ENCODE measurements around the gene ATP1A2. TPM values are rescaled to one million over a fixed set of nuclear protein-coding genes. Genes with fewer than 3 reads are reported as not detected.

ATP1A2 gene
- polyA plus RNA-seq, 1 donor from 2014 or later = not detected

GRCh38 chr1:160131803-160132565 is 16.4 kb downstream of the ATP1A2 start:
- H3K27ac Mint-ChIP-seq = no peak overlapping the region
- no peaks in the 10 kb centered on the region for H3K36me3 Mint-ChIP-seq
- no peak overlapping the region for H3K4me3 Mint-ChIP-seq
- H3K4me1 Mint-ChIP-seq = no peaks in the 10 kb centered on the region
- no peaks in the 10 kb centered on the region for H3K9me3 Mint-ChIP-seq
- peaks cover 12% of the 10 kb centered on the region for H3K27me3 Mint-ChIP-seq

- peaks cover 8% of the 10 kb centered on the region for H3K27me3 Mint-ChIP-seq
- no peaks in the 10 kb centered on the region for H3K4me1 Mint-ChIP-seq
- H3K4me3 Mint-ChIP-seq = no peak overlapping the region
- H3K36me3 Mint-ChIP-seq = no peaks in the 10 kb centered on the region
- no peaks in the 10 kb centered on the region for H3K9me3 Mint-ChIP-seq
- H3K27ac Mint-ChIP-seq = no peak overlapping the region
Measured at GRCh38 chr1:160133990-160134770, 18.6 kb downstream of the ATP1A2 start.

- H3K4me3 Mint-ChIP-seq = no peak overlapping the region
- H3K27ac Mint-ChIP-seq = no peak overlapping the region
- peaks cover 12% of the 10 kb centered on the region for H3K27me3 Mint-ChIP-seq
- H3K9me3 Mint-ChIP-seq = no peaks in the 10 kb centered on the region
- no peaks in the 10 kb centered on the region for H3K4me1 Mint-ChIP-seq
- H3K36me3 Mint-ChIP-seq = no peaks in the 10 kb centered on the region
Measured at GRCh38 chr1:160134791-160135572, 19.4 kb downstream of the ATP1A2 start.

GRCh38 chr1:160136121-160136925 is 20.8 kb downstream of the ATP1A2 start:
- Mint-ChIP-seq H3K4me1 (no peaks in the 10 kb centered on the region), H3K27ac (no peak overlapping the region), H3K4me3 (no peak overlapping the region), H3K9me3 (no peaks in the 10 kb centered on the region), H3K36me3 (no peaks in the 10 kb centered on the region), H3K27me3 (peaks cover 7% of the 10 kb centered on the region)

- no peak overlapping the region for H3K27ac Mint-ChIP-seq
- H3K4me1 Mint-ChIP-seq = no peaks in the 10 kb centered on the region
- no peaks in the 10 kb centered on the region for H3K36me3 Mint-ChIP-seq
- H3K9me3 Mint-ChIP-seq = no peaks in the 10 kb centered on the region
- H3K4me3 Mint-ChIP-seq = no peak overlapping the region
- peaks cover 12% of the 10 kb centered on the region for H3K27me3 Mint-ChIP-seq
Measured at GRCh38 chr1:160136926-160137200, 21.3 kb downstream of the ATP1A2 start.

- H3K27me3 Mint-ChIP-seq = peaks cover 15% of the 10 kb centered on the region
- H3K36me3 Mint-ChIP-seq = no peaks in the 10 kb centered on the region
Measured at GRCh38 chr1:160137216-160137862, 21.8 kb downstream of the ATP1A2 start.

GRCh38 chr1:160139840-160140239 is 24.3 kb downstream of the ATP1A2 start:
- H3K27ac Mint-ChIP-seq = no peak overlapping the region
- H3K4me1 Mint-ChIP-seq = no peaks in the 10 kb centered on the region
- no peaks in the 10 kb centered on the region for H3K9me3 Mint-ChIP-seq
- H3K36me3 Mint-ChIP-seq = no peaks in the 10 kb centered on the region
- peaks cover 17% of the 10 kb centered on the region for H3K27me3 Mint-ChIP-seq
- H3K4me3 Mint-ChIP-seq = no peak overlapping the region

More at GRCh38 chr1:160137216-160137862, 21.8 kb downstream of the ATP1A2 start:
- H3K9me3 Mint-ChIP-seq = no peaks in the 10 kb centered on the region
- no peak overlapping the region for H3K27ac Mint-ChIP-seq
- H3K4me1 Mint-ChIP-seq = no peaks in the 10 kb centered on the region
- no peak overlapping the region for H3K4me3 Mint-ChIP-seq

GRCh38 chr1:160143695-160144094 is 28.1 kb downstream of the ATP1A2 start:
- no peaks in the 10 kb centered on the region for H3K36me3 Mint-ChIP-seq
- peaks cover 17% of the 10 kb centered on the region for H3K27me3 Mint-ChIP-seq
- H3K9me3 Mint-ChIP-seq = peaks cover 0 to 1% (median 0%) of the 10 kb centered on the region in 3 donors
- no peak overlapping the region for H3K27ac Mint-ChIP-seq
- H3K4me1 Mint-ChIP-seq = no peaks in the 10 kb centered on the region
- H3K4me3 Mint-ChIP-seq = no peak overlapping the region

- H3K27me3 Mint-ChIP-seq = peaks cover 14% of the 10 kb centered on the region
- peaks cover 0 to 1% (median 0%) of the 10 kb centered on the region in 3 donors for H3K9me3 Mint-ChIP-seq
- peaks cover 0 to 1% (median 0%) of the 10 kb centered on the region in 3 donors for H3K4me1 Mint-ChIP-seq
- no peak overlapping the region for H3K4me3 Mint-ChIP-seq
- H3K36me3 Mint-ChIP-seq = no peaks in the 10 kb centered on the region
- no peak overlapping the region for H3K27ac Mint-ChIP-seq
Measured at GRCh38 chr1:160144921-160145320, 29.4 kb downstream of the ATP1A2 start.

- no peak overlapping the region for H3K4me3 Mint-ChIP-seq
- no peak overlapping the region for H3K27ac Mint-ChIP-seq
- peaks cover 0 to 1% (median 0%) of the 10 kb centered on the region in 3 donors for H3K9me3 Mint-ChIP-seq
- peaks cover 13% of the 10 kb centered on the region for H3K27me3 Mint-ChIP-seq
- peaks cover 0 to 1% (median 0%) of the 10 kb centered on the region in 3 donors for H3K4me1 Mint-ChIP-seq
- no peaks in the 10 kb centered on the region for H3K36me3 Mint-ChIP-seq
Measured at GRCh38 chr1:160146107-160146506, 30.5 kb downstream of the ATP1A2 start.

- Mint-ChIP-seq H3K4me1 (peaks cover 0 to 1% (median 0%) of the 10 kb centered on the region in 3 donors), H3K27ac (no peak overlapping the region), H3K27me3 (no peaks in the 10 kb centered on the region), H3K4me3 (no peak overlapping the region), H3K36me3 (peaks cover 2% of the 10 kb centered on the region), H3K9me3 (peaks cover 0 to 1% (median 0%) of the 10 kb centered on the region in 3 donors)
Measured at GRCh38 chr1:160148121-160148520, 32.6 kb downstream of the ATP1A2 start.

GRCh38 chr1:160149233-160149632 is 33.7 kb downstream of the ATP1A2 start:
- H3K4me1 Mint-ChIP-seq = peaks cover 0 to 1% (median 0%) of the 10 kb centered on the region in 3 donors
- H3K9me3 Mint-ChIP-seq = peaks cover 0 to 1% (median 0%) of the 10 kb centered on the region in 3 donors
- H3K27me3 Mint-ChIP-seq = no peaks in the 10 kb centered on the region
- H3K4me3 Mint-ChIP-seq = no peak overlapping the region
- peaks cover 2% of the 10 kb centered on the region for H3K36me3 Mint-ChIP-seq
- H3K27ac Mint-ChIP-seq = no peak overlapping the region

GRCh38 chr1:160149716-160150115 is 34.2 kb downstream of the ATP1A2 start:
- H3K27me3 Mint-ChIP-seq = no peaks in the 10 kb centered on the region
- H3K36me3 Mint-ChIP-seq = peaks cover 2% of the 10 kb centered on the region
- H3K9me3 Mint-ChIP-seq = peaks cover 0 to 1% (median 0%) of the 10 kb centered on the region in 3 donors
- H3K4me3 Mint-ChIP-seq = no peak overlapping the region
- H3K4me1 Mint-ChIP-seq = peaks cover 0 to 1% (median 0%) of the 10 kb centered on the region in 3 donors
- no peak overlapping the region for H3K27ac Mint-ChIP-seq

- Mint-ChIP-seq H3K36me3 (peaks cover 2% of the 10 kb centered on the region), H3K9me3 (peaks cover 0 to 1% (median 0%) of the 10 kb centered on the region in 3 donors), H3K4me1 (peaks cover 0 to 1% (median 0%) of the 10 kb centered on the region in 3 donors), H3K27ac (no peak within 1 kb of the TSS), H3K4me3 (no peak within 1 kb of the TSS), H3K27me3 (peaks cover 2% of the 10 kb centered on the region)
Measured at GRCh38 chr1:160151303-160151702, 35.7 kb downstream of the ATP1A2 start, which contains the start of gene ATP1A4. ATP1A4 (plus strand) TSS chr1:160151603; CDS start chr1:160152041, 438 bp downstream.
